ENCODE data around the gene SRPX2. TPM values are rescaled to one million over a fixed set of nuclear protein-coding genes. Genes with fewer than 3 reads are reported as not detected.

Gene SRPX2
- total and polyA plus RNA-seq, 10 donors, result 3.7 to 57.5 (median 21.6) TPM

DNA sequence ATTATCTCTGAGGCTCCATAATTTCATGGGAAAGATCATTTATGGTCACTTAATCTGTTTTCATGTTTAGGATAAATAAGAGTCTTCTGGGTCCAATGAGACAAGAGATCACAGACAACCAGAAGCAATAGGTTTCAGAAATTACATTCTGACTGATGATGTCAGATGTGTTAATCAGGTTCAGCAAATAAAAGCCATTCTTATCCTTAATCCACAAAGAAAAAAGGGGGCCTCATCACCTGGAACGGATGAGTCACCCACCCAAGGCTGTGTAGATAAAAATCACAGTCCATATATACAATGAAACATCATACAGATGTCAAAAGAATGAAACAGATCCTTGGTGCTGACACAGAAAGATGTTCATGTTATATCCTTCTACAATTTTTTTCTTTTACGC lies 51.3 kb downstream of the SRPX2 start:
- H3K36me3 ChIP-seq, result no peaks in the 10 kb centered on the region
- TF ChIP-seq POLR2AphosphoS5 (IDR thresholded peaks at IDR 0.05), result no peak
- no peak for TF ChIP-seq CTCF (IDR thresholded peaks at IDR 0.05 in 8 of 11, conservative IDR thresholded peaks at IDR 0.05 in 3 of 11)
- no peak for TF ChIP-seq POLR2A (IDR thresholded peaks at IDR 0.05)
- no peak for DNase-seq
- H3K9me3 ChIP-seq, result no peaks in the 10 kb centered on the region
- intact Hi-C loops (cut with DNase I; ENCODE audit: low total_unique reads), result no loop called here
- no peak overlapping the region for H3K4me3 ChIP-seq
- no peak overlapping the region for H3K27ac ChIP-seq
- H3K27me3 ChIP-seq (replicated peaks in 1 of 7), result peaks cover 0 to 11% (median 0%) of the 10 kb centered on the region in 7 donors
- H3K4me1 ChIP-seq, result no peaks in the 10 kb centered on the region
- 54 to 93% (median 72%) methylated on average over 2 of the region's 2 CpGs for WGBS, 5 donors

DNA sequence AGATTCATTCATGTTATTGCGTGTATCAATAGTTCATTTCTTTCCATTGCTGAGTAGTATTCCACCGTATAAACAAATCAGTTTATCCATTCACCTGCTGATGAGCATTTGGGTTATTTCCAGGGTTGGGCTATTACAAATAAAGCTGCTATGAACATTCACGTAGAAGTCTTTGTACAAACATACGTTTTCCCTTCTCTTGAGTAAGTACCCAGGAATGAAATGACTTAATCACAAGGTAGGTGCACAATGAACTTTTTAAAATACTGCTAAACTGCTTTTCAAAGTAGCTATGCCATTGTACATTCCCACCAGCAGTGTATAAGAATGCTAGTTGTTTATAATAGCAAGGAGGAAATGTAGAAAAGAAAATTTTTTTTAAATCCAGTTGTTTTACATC lies 52.0 kb downstream of the SRPX2 start:
- no peaks in the 10 kb centered on the region for H3K9me3 ChIP-seq

DNA sequence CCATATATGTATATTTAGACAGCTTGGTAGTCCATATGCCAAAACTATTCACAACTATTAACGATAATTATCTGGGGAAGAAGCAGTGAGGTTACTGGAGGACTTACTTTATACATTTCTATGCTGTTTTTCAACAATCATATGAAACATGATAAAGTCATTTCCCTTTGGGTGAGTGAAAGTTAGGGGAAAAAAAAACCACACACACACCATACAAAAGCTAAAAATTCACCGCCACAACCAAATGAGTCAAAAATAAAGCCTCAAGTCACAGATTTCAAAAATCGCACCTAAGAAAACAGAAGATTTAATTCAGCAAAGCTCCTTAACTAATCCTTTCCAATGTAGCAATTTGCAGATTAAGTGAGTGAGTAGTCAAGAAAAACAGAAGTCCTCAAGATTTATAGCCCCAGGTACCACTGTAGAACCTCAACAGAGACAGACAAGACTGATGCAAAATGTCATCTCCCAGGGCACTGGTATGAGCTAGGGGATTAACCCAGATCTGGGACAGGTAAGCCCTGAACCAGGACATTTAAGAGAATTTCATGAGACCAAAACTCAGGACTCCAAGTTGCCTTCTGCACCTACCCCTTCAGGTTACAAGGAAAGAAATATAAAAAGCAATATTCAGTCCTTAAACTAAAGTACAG lies 52.8 kb downstream of the SRPX2 start:
- peaks cover 0 to 7% (median 0%) of the 10 kb centered on the region in 6 donors for H3K36me3 ChIP-seq
- H3K4me3 ChIP-seq, result no peak overlapping the region
- intact Hi-C loops (cut with DNase I; ENCODE audit: low total_unique reads), result no loop called here
- TF ChIP-seq CTCF (IDR thresholded peaks at IDR 0.05 in 8 of 11, conservative IDR thresholded peaks at IDR 0.05 in 3 of 11) (no peak), POLR2AphosphoS5 (IDR thresholded peaks at IDR 0.05) (no peak), POLR2A (IDR thresholded peaks at IDR 0.05) (no peak)
- no peaks in the 10 kb centered on the region for H3K4me1 ChIP-seq
- H3K27ac ChIP-seq, result no peak overlapping the region
- no peaks in the 10 kb centered on the region for H3K9me3 ChIP-seq
- DNase-seq, result no peak
- 49 to 61% (median 52%) methylated on average over 3 of the region's 3 CpGs for WGBS, 5 donors
- H3K27me3 ChIP-seq (replicated peaks in 1 of 7), result peaks cover 0 to 20% (median 0%) of the 10 kb centered on the region in 7 donors

More for the DNA sequence above, 52.0 kb downstream of the SRPX2 start:
- Histone ChIP-seq H3K27ac (no peak overlapping the region), H3K4me3 (no peak overlapping the region), H3K27me3 (replicated peaks in 1 of 7) (peaks cover 0 to 17% (median 0%) of the 10 kb centered on the region in 7 donors), H3K36me3 (peaks cover 0 to 2% (median 0%) of the 10 kb centered on the region in 6 donors), H3K4me1 (no peaks in the 10 kb centered on the region)
- no peak for DNase-seq
- 68 to 95% (median 84%) methylated on average over 4 of the region's 4 CpGs for WGBS, 5 donors
- TF ChIP-seq POLR2AphosphoS5 (IDR thresholded peaks at IDR 0.05), result no peak
- no peak for TF ChIP-seq CTCF (IDR thresholded peaks at IDR 0.05 in 8 of 11, conservative IDR thresholded peaks at IDR 0.05 in 3 of 11)
- TF ChIP-seq POLR2A (IDR thresholded peaks at IDR 0.05), result no peak
- intact Hi-C loops (cut with DNase I; ENCODE audit: low total_unique reads), result no loop called here

DNA sequence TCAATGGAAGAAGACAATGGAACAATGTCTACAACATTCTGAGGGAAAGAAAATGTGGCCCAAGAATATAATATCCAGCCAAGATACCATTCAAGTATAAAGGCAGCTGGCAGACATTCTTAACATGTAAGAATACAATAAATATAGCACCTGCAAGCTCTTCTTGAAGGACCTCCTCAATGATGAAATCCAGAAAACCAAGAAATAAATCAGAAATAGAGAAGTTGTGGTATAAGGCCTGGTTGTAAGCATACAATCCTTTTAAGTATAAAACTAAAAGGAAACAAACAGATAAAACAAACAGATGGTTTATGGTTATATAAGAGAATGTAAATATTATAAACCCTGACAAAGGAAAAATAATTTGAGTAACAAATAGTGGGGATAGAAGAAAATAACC lies 54.6 kb downstream of the SRPX2 start:
- TF ChIP-seq POLR2A (IDR thresholded peaks at IDR 0.05) (no peak), CTCF (IDR thresholded peaks at IDR 0.05 in 8 of 11, conservative IDR thresholded peaks at IDR 0.05 in 3 of 11) (no peak)
- no peaks in the 10 kb centered on the region for H3K9me3 ChIP-seq
- intact Hi-C loops (cut with DNase I; ENCODE audit: low total_unique reads), result no loop called here
- DNase-seq, result no peak
- H3K36me3 ChIP-seq, result peaks cover 0 to 7% (median 0%) of the 10 kb centered on the region in 6 donors
- H3K27ac ChIP-seq, result no peak overlapping the region
- no peak overlapping the region for H3K4me3 ChIP-seq
- peaks cover 0 to 13% (median 0%) of the 10 kb centered on the region in 7 donors for H3K27me3 ChIP-seq (replicated peaks in 1 of 7)
- H3K4me1 ChIP-seq, result no peaks in the 10 kb centered on the region
